HL-60 (cell line): ENCODE results near the gene SKI.

Source experiments
- CTCF ChIP-seq: IDR thresholded peaks from one replicate; pipeline ENCODE4 v1.5.1; 2011; ENCODE audit warnings: low read length, control low read depth, inconsistent platforms; ENCODE audit not compliant: insufficient read depth
- GABPA ChIP-seq: IDR thresholded peaks from 2 replicates; pipeline ENCODE4 v1.6.1; 2012; ENCODE audit warnings: low read depth
- POLR2AphosphoS5 ChIP-seq: IDR thresholded peaks from 2 replicates; pipeline ENCODE4 v1.6.1; 2012; ENCODE audit warnings: low read depth
- SPI1 ChIP-seq: IDR thresholded peaks from 2 replicates; pipeline ENCODE4 v1.6.1; 2012; ENCODE audit warnings: low read depth, mild to moderate bottlenecking, borderline replicate concordance

- TF ChIP-seq CTCF (no peak), POLR2AphosphoS5 (no peak), GABPA (no peak), SPI1 (no peak)
Observed at GRCh38 chr1:2228157-2228594, at the start of gene SKI.
